NK-92 treated with Interleukin-12 subunit alpha and Interleukin-12 subunit beta, amount 100 ng/mL, for 24 hours (cell line): ENCODE results near the gene CALML4.

ENCODE experiments used
- DNase-seq: peaks from one replicate; lab custom pipeline; 2025; lab: John Stamatoyannopoulos, UW

The CALML4 gene

DNA sequence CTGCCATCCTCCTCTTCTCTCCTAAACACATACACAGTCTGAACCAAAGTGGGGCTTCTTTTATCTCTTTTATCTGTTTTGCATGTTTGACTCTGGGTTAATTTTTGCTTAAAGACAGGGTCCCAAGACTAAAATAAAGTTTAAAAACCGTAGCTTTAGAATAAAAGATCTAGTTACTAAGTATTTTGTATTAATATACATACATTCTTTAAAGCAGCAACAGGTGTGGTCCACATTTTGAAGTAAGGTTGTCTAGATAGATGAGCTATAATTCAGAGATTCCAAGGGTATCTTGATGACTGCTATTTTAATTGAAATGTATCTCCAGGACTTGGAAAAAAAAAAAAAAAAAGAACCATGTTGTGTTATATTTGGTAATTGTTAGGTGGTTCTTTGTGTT is 61.3 kb downstream of the CALML4 start:
- DNase-seq = no peak

DNA sequence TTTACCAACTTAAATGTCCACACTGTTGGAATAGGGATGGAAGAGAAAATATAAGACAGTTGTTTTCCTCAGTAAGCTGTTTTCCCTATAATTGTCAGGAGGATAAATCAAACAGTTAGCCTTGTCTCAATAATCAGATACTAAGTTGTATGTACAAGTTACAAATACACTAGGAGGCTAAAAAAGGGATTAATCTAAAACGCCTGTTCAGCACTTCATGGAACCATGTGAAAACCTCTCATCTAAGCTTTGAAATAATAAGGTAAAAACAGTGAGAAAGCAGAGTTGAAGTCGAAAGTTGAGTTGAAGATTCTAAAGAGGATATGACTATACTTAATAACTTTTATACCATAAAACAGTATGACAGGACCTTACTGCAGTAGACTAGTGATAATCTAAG is 62.0 kb downstream of the CALML4 start:
- no peak for DNase-seq
